HT1080 (cell line): Measurements from ENCODE around the gene GPER1. TPM values are rescaled to one million over a fixed set of nuclear protein-coding genes. Genes with fewer than 3 reads are reported as not detected.
"Not testable (repeated sequence)": the region's sequence is repeated elsewhere in the genome, so short reads cannot be mapped to it uniquely, and the experiment has no call there.

Source experiments
- DNase-seq: peaks from one replicate; pipeline ENCODE4 v3.0.0-alpha.2; 2015; ENCODE audit warnings: low read depth
- total RNA-seq: library from RNA; depleted of rRNA; stranded (reverse); fragments of >200 nt; shearing (Covaris generic); gene quantifications from 2 replicates; pipeline ENCODE4 v1.2.3, GENCODE V29; 2014

Gene GPER1
- total RNA-seq, 1 experiment from 2014 or later: 1.8 TPM

DNA sequence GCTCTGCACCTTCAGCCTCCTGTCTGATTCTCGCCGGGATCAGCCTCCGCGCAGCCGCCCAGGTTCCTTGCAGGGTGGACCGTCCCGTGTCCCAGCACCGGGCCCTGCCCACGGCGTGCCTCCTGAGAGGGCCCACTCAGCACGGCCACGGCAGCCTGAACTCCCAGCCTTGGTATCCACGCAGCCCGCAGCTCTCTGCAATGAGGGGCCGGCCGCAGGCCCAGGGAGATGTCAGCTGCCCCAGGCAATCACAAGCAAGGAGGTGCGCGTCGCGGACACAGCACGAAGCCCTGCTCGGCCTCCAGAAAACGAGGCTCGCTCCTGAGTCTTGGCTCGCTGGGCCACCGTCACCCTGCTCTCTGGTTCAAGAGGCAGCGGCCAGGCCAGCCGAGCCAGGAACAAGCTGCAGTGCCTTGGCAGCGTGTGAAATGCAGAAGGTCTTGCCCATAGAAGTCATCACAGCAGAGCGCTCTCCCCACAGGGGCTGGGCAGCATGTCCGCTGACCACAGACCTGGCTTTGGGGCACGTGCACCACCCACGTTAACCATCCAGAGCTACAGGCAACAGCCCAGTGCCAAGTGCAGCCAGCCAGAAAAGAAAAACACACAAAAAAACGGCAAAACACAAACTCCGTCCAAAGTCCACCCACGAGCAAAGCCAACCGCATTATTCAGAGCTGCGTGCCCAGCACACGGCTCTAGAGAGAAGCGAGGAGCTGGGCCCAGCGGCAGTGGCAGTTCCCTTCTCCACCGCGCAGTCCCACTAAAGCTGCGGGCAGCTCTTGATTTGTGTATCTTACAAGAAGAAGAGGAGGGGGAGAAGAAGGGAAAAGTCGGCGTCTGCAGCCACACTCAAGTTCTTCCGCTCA is 13.9 kb downstream of the GPER1 start:
- DNase-seq: no peak

DNA sequence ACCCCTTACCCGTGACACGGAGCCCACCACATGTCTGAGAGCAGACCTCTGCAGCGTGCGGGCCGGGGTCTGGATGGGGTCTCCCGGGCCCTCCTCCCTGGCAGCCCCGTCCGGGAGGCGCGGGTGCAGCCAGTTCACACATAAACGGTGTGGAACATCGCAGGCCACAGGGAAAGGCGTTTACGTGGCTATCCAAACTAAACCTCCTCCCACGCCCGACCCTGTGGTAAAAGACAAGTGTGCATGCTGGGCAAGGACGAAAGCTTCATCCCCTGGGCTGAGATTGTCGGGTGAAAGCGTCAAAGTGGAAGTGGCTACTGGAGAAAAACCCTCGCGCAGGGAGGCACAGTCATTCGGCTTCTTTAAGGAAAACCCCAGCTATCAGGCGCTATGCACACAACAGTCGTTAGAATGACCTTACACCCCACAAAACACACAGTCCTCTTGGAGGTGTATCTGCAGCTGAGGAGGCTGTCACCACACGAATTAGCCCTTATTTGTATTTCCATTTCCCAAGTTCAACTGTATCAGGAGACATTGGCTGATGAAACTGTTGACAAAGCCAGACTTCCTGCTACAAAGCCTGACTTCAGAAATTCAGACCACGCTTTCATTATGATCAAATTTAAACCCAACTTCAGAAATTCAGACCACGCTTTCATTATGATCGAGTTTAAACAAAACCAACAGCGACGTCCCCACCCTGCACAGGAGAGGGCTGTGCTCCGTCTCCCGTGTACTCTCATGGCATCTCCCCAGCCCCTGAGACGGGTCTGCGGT is 15.3 kb downstream of the GPER1 start:
- no peak for DNase-seq

DNA sequence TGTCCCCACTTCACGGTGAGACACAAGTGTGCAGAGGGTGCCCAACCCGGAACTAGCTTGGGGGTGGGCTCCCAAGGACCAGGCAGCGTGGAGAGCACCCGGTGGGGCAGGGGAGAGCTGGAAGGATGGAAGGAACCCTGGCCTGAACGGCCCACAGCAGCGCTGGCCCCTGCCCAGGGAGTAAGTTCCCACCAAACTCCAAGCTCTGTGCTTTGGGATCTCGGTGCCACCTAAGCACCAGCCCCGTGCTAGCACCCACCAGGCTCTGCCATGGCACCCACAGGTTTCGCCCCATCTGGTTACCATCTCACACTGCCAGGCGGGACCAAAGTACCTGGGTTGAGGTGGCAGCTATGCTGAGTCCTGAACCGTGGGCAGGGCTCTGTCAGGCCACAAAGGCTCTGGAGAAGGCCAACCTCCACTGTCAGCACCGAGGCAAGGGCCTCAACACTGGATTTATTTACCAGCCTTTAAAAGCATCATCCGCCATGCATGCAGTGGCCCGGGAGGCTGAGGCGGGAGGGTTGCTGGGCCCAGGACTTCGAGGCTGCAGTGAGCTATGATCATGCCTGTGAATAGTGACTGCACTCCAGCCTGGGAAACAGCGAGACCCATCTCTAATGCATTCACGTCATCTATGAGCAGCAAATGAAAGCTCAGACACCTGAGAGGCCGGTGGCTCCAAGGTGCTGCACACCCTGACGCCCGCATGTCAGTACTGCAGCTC is 16.0 kb downstream of the GPER1 start:
- no peak for DNase-seq

DNA sequence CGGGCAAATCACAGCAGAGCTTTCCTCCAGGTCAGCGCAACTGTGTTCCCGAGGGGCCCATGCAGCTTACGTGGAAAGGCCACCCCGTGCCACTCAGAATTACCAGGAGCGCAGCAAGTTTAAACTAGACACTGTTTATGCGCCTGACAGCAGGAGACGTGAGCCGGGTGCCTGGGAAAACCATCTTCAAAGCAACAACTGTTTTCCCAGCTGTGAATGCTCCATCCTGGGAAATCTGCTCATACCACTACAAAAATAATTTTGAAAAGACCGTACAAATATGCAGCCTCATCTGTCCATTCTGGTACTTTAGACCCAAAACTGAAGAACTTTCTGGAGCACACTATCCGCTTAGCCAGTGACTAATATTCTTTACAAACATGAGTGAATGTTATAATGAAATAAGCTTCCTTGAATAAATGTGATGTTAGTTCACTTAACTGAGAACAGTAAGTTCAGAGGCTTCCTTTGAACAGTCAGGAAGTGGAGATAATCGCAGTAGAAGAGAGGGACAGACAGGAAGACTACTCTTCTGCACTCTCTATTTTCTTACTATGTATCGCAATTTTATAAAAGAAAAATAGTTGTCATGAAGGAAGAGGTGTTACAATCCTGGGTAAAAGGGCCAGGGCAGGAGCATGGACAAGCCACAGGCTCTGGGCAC is 16.7 kb downstream of the GPER1 start:
- no peak for DNase-seq

DNA sequence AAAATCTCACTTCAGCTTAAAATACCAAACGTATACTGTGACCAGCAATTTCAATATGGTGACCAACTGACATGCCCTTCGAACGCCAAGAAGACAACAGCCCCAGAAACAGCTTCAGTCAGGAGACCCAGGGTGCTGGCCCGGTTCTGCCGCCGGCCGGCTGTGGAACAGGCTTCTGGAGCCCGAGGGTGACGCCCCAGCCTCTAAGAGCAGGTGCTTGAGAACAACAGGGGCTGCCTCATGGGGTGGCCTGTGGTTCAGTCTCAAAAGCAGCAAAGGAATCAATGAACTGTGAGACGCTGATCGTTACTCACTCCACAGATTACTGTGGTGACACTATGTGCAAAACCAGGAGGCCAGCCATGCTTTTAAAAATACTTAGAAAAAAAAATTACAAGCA is 17.3 kb downstream of the GPER1 start:
- DNase-seq: no peak

DNA sequence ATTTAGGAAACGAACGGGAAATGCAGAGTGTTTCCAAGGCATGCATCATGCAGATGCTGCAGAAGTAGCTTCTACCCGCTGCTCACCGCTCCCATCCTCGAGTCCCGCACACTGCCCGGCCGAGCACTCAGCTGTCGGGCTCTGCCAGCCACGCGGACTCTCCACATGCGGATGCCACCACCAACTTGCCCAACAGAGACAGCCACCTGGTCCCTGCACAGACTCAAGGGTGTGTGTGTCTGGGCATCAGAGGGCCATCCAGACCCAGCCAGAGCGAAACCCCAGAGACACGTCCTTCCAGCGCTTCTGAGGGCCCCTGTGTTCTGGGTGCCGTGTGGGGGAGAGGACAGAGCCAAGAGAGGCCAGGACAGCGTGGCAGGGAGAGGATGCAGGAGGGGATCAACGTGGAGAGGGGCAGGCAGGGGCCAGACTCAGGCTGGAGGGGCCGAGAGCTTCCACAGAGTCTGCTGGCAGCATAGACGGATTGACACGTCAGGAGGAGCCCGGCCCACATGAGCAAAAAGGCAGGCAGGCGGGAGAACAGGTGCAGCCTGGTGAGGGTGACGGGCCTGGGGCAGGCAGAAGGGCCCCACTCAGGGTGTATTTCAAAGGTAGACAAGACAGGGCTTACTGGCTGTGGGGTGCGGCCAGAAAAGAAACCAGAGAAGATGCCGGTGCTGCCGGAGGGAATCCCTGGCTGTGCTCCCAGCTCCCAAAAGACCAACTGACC is 18.3 kb downstream of the GPER1 start:
- DNase-seq: no peak

DNA sequence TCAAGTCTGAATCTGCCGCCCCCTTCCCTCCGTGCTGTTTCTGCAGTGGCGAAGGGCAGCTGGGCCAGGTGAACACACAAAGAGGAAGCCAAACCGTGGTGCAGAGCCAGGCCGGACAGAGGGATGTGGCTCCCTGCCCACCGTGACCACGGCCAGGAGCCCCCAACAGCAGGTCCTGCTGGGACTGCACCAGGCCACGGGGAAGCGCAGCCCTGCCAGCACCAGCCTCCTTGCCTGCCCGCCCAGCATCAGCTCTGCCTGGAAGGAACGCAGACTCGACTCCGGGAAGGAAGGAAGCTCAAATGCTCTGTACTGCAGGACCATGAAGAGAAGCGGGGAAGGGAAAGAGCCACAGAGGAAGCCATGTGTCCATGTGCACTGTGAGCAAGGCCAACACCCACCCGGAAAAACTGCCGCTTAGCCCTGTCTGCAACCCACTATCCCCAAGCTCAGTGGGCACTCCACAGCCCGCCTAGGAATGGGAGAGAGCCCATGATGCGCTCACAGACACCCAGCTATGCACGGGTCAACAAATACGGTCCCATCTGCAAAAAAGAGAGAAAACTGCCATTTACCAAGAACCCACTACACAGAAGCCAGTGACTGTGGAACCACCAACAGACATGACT is 19.0 kb downstream of the GPER1 start:
- DNase-seq: no peak

DNA sequence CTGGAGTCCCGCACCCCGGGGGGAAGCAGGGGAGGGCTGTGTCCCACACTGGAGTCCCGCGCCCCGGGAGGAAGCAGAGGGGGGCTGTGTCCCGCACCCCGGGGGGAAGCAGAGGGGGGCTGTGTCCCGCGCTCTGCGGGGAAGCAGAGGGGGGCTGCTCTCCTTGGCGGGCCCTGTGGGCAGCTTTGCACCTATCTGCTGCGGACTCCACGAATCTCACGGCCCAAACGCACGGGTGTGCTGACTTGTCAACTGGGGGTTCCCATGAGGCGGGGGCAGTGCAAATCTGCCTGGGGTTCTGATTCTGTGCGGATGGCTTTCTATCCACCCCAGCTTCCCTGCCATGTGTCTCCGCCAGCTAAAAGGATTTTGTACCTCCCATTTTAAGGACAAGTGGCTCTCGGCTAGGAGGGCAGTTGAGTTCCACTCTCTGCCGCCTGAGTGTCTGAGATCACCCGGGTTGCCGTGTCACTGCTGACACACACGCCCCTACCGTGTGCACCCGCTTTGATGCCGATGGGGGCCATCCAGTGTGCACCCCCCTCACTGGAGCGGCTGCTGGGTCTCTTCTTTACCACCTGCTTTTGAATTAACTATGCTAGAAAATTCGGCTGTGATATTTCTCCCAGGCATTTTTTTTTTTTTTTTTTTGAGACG is 20.5 kb downstream of the GPER1 start:
- DNase-seq: no peak

DNA sequence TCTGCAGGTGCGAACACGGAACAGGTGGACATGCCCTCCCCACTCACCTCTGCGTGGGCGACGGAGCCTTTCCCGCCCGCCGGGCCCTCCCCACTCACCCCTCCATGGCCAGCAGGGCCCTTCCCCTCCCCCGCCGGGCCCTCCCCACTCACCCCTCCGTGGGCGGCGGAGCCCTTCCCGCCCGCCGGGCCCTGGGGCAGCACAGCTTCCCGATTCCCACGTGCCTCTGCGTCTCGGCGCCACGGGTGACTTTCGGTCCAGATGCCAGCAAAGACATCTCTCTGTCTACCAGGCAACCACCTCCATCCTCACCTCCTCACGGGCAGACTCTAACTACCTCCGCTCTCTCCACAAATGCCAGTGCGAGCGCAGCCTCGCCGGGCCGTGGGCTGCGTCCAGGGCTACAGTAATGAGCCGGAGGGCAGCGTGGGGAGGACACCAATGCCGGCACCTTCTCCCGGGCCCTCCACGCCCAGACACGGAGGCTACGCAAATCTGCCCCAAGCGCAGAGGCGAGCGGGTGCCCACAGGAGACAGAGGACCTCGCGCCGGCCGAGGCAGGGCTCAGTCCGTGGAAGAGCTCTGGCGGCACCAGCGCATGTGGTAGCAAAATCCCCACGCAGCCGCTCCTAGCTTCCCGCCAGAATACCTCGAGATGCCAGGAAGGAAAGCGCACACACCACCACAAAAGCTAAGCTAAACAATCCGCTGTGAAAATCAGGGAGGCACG is 21.8 kb downstream of the GPER1 start:
- DNase-seq: no peak

DNA sequence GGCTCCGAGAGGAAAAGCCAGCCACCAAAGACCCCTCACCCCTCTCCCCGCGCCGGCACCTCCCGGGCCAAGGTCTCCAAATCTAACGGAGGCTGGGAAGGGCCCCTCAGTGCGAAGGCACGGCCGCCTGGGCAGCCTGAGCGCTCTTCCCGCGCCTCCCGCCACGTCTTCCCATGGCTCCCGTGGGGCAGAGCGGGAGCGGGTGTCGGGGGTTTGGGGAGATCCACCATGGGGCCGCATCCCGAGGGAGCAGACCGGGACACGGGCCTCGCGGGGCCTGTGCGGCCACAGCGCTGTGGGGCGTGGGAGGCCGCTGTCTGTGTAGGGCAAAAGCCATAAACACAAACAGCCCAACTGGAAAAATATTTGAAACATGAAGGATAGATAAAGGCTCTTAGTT is 22.4 kb downstream of the GPER1 start:
- no peak for DNase-seq

DNA sequence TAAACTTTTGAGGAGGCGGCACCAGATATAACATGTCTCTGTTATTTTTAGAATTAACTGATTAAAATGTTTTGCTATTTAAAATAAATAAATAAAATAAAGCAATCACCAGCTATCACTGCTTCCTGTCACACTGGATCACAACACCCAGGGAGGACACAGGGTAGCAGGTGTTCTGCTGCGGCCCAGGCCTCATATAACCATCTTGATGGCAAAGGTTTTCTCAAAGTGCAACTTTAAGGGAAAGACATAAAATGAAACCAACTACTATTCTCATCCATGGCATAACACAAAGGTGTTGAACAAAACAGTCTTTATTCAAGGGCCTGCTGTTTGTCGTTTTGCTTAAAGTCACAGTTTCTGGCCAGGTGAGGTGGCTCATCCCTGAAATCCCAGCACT is 23.2 kb downstream of the GPER1 start:
- DNase-seq: no peak

DNA sequence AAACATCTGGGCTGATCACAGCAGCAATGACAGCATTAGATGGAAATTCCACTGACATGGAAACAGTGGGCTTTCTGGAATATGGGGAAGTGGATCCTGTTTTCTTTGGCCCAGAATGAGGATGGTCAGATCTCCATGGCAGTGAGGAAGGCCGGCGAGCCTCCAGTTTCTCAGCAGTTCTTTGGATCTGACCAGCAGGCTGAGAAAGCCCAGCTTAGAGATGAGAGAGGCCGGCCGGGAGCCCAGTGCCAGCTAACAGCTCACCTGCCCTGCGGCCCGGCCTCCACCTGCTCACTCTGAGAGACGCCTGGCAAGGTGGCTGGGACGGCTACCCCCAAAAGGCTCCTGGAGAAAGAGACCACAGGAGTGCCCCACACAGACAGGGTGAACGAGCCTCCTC is 24.2 kb downstream of the GPER1 start:
- no peak for DNase-seq

DNA sequence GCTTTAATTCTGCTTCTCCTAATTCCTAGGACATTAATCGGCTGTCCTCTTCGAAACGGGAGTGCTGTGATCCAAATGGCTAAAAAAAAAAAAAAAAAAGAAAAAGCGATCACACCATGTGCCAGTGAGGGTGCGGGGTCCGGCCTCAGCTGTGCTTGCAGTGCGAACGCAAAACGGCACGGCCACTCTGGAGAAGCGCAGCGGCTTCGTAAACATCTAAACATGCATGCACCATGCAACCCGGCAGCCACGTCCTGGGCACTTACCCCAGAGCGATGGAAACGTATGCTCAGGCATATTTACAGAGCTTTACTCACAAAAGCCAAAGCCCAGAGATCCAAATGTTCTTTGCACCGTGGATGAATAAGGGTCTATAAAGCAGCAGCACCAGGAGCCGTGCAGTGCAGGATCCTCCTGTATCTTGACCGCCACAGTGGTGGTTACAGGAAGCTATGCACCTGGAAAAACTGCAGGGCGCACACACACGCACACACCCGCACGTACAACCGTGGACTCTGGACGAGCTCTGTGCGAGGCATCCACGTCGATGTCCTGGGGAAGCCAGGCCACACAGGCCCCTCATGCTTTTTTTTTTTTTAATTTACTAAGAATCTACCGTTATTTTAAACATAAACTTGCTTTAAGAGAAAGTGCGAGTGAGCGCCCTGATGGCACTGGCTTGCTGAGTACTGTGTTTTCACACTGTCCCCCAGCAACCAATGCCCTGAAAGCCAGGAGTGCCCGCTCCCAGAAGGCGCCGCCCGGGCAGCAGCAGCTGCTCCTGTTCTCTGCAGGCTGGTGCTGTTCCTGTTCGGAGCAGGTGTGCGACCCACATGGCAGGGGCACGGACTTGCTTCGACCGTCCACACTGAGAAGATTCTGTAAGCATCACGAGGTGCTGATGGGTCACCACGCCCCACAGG is 25.0 kb downstream of the GPER1 start:
- DNase-seq: no peak

DNA sequence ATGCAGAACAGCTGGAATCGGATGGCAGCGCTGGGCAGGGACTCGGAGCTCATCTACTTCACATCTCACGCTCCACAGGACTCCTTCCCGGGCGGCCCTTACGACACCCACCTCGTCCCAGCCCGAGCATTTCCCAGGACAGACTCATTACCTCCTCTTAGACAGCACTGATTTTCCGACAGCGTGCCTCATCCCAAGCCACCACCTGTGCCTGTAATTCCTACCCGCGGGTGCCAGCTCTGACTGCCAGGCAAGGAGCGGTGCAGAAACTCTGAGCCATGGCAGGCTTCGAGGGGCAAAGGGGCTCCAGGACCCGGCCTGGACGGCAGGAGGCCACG is 25.6 kb downstream of the GPER1 start:
- DNase-seq: no peak

DNA sequence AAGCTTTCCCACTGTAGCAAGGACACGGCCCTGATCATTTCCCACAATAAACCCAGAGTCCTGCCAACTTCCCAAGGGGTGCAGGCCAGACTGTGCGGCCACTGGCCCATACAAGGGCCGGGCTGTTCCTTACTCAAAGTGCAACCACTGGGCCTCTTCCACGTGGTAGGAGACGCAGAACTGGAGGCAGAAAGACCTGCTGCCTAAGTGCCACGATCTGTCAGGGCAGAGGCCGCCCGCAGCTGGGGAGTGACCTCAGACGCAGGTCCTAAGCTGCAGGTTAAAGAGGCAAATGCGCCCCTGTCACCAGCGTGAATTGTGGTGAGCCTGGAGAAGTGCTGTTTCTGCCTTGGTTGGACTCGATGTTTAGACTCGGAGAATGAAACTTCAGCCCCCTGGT is 26.2 kb downstream of the GPER1 start:
- no peak for DNase-seq

DNA sequence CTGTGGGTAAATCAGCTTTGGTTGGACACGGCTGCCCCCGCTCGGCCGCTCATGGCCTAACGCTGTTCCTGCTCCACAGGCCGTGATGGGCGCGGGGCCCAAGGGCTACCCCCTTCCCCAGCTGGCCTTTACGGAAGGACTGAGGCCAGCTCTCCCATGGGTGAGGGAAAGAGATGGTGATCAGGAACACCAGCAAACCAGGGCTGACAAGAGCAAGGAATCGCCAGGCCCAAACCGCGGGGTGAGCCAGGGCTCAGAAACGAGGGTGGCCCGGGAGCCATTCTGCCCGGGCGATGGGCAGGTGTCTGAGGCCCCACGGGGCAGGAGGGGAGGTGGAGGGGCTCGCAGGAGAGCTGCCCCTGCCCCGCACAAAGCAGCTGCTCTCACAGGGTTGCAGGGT is 26.6 kb downstream of the GPER1 start:
- no peak for DNase-seq

DNA sequence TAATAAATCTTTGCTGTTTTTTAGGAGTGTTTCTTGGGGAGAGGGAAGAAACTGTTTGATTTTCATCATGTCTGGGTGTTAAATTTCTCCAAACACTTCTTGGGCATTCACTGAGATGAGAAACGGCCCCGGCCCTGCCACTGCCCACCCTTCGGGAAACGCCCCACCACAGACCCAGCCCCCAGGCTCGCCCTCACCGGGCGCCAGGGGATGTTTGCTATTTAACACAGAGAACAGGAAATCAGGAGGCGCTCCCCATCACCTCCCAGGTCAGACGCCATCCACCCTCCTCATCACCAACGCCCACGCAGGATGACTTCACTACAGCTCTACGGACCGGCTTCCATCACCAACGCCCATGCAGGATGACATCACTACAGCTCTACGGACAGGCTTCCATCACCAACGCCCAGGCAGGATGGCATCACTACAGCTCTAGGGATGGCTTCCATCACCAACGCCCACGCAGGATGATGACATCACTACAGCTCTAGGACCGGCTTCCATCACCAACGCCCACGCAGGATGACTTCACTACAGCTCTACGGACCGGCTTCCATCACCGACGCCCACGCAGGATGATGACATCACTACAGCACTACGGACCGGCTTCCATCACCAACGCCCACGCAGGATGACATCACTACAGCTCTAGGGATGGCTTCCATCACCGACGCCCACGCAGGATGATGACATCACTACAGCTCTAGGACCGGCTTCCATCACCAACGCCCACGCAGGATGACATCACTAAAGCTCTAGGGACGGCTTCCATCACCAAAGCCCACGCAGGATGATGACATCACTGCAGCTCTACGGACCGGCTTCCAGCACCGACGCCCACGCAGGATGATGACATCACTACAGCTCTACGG is 27.5 kb downstream of the GPER1 start:
- DNase-seq: not testable (repeated sequence)
